Measurements from ENCODE around the gene LRP1-AS.

LRP1-AS gene

GRCh38 chr12:57160040-57160439 is 12.6 kb upstream of the LRP1-AS start:
- DNase-seq (ENCODE audit: low read depth): no peak

- no peak for DNase-seq (ENCODE audit: low read depth)
Measured at GRCh38 chr12:57159311-57159710, 11.9 kb upstream of the LRP1-AS start.

- no peak for DNase-seq (ENCODE audit: low read depth)
Measured at GRCh38 chr12:57158665-57159064, 11.2 kb upstream of the LRP1-AS start.

- DNase-seq (ENCODE audit: low read depth): no peak
Measured at GRCh38 chr12:57158186-57158585, 10.8 kb upstream of the LRP1-AS start.

- no peak for DNase-seq (ENCODE audit: low read depth)
Measured at GRCh38 chr12:57157588-57158173, 10.3 kb upstream of the LRP1-AS start.

DNA sequence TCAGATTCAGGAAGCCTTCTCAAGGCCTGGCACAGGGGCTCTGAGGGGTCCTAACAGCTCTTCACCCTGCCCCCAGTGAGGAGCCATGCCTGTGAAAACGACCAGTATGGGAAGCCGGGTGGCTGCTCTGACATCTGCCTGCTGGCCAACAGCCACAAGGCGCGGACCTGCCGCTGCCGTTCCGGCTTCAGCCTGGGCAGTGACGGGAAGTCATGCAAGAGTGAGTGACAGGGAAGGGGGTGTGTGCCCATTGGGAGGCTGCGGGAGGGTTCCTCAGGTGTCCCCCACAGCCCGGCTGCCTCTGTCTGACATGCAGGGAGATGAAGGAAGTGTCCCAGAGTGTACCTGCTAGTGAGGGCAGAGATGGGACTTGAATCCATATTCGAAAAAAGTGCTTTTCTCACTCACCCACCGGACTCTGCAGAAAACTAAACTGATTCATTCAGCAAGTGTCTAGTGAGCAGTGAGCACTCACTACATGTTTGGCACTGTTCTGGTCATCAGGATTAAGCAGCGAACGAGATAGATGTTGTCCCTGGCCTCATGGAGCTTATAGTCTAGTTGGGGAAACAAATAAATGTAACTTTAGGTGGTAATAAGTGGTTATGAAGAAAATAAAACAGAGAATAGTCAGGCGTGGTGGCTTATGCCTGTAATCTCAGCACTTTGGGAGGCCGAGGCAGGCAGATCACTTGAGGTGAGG is 9.4 kb upstream of the LRP1-AS start:
- no peak for DNase-seq (ENCODE audit: low read depth)

DNA sequence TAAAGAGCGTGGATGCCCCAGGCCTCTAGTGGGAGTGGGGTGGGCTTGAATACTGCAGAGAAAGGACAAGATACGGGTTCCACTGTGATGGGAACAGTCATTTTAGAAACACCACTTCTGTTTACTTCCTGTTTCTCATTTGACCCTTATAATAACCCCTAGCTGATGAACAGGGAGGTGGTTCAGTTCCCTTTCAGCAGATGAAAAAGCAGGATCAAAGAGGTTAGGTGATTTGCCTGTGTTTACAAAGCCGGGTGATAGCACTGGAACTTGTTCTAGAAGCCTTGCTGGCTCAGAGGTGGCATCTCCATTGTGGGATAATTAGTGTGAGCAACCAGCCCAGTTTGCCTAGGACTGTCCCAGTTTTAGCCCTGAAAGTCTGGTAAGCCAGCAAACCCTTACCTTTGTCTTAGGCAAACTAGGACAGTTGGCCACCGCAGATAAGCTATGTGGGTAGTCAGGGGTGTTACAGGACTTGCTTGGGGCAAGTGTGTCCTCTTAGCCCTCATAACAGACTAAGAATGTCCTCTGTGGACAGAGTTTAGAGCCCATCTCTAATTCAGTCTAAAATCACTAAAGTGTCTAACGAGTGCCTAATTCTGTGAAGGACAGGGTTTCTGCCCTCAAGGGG is 7.5 kb upstream of the LRP1-AS start:
- DNase-seq (ENCODE audit: low read depth): no peak

DNA sequence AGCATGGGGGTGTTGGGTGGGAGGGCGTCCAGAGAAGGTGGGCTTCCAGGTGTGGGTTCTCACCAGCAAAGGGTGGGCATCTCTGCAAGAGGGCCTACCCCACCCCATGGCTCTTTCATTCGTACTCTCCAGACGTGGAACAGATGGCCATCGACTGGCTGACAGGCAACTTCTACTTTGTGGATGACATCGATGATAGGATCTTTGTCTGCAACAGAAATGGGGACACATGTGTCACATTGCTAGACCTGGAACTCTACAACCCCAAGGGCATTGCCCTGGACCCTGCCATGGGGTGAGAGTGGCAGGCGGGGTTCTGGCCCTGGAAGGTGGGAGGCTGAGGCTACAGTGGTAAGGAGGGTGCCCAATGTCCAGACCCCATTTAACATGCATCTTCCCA is 6.7 kb upstream of the LRP1-AS start:
- DNase-seq (ENCODE audit: low read depth): no peak

- no peak for DNase-seq (ENCODE audit: low read depth)
Measured at GRCh38 chr12:57153415-57153997, 6.1 kb upstream of the LRP1-AS start.

DNA sequence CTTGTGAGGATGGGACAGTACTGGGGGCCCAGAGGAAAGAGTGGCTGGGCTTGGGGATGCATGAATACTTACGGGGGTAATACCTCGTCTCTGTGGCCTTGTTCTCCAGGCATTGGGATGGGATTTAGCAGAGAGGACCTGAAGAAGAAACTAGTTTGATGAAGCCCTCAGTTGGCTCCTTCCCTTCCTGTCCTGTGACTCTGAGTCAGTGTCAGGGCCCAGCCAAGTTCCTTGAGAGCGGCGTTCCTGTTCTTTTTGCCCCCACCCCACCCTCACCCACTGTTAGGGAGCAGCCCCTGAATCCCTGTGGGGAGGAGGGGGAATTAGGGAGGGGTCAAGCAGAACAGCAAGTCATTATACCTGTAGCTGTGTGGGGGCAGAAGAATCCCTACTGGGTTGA is 5.2 kb upstream of the LRP1-AS start:
- peak; percentile 60 for DNase-seq (ENCODE audit: low read depth)

DNA sequence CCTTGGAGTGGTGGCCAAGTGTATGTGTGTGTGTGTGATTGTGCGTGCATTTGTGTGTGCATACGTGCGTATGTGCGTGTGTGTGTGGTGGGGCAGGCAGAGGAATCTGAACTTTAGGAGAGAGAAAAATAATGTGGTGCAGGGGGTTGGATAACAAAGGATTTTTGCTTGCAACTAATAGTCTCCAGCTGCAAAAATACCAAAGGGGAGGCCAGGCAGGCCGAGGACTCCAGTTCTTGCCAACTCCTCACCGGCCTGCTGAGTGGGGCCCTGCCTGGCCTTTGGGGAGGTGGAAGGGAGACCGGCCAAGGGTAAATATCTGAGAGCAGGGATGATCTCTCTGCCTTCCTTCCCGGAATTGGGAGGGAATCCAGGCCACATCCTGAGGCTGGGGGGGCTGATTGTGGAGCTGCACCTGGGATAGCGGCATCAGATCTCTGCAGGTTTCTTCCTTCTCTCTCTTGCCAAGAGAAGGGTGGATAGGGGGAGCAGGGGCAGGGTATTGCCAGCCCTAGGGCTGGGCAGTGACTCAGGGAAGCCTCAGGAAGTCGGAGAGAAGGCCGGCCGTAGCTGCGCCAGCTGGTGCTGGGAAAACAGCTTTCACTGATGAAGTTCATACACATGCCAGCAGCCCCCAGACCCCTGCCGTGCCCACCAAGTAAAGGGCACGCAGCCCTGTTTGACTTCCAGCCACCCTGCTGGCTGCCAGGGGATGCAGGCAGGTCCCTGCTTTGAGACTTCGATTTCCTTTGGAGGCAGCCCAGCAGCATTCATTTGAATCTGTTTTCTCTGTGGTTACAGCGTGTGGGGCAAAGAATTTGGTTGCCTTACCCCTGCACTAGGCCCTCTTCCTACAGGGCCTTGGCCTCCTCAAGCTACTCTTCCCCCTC is 4.6 kb upstream of the LRP1-AS start:
- peak; percentile 81 for DNase-seq (ENCODE audit: low read depth)

GRCh38 chr12:57150400-57151000 is 3.1 kb upstream of the LRP1-AS start:
- no peak for DNase-seq (ENCODE audit: low read depth)

DNA sequence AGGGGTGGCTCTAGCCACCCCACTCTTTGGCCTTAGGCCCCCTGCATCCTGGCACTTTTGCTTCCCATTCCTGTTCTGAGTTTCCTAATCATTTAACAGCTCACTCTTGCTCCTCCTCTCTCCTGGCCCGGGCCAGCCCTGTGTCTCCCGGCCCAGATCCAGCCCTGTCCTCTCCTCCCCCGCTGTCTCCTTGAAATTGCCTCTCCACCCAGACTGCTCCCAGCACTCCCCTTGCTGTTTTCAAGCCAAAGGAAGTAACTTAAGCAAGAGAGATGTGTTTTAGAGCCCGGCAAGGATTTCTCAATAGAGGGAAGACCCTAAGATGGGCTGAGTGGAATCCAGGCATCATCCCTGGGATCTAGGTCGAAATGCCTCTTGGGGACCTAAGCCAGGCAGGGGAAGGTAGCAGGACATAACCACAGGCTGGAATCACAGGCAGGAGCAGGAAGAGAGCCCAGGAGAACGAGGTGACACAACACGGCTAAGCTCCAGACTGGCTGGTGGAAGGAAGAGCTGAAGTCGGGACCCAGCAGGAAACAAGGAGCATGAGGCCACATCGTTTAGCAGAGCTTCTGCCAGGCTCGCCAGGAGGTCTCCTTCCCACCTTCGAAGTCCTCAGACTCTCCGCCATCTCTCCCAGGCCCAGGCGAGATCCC is 2.0 kb upstream of the LRP1-AS start:
- peak; percentile 79 for DNase-seq (ENCODE audit: low read depth)

DNA sequence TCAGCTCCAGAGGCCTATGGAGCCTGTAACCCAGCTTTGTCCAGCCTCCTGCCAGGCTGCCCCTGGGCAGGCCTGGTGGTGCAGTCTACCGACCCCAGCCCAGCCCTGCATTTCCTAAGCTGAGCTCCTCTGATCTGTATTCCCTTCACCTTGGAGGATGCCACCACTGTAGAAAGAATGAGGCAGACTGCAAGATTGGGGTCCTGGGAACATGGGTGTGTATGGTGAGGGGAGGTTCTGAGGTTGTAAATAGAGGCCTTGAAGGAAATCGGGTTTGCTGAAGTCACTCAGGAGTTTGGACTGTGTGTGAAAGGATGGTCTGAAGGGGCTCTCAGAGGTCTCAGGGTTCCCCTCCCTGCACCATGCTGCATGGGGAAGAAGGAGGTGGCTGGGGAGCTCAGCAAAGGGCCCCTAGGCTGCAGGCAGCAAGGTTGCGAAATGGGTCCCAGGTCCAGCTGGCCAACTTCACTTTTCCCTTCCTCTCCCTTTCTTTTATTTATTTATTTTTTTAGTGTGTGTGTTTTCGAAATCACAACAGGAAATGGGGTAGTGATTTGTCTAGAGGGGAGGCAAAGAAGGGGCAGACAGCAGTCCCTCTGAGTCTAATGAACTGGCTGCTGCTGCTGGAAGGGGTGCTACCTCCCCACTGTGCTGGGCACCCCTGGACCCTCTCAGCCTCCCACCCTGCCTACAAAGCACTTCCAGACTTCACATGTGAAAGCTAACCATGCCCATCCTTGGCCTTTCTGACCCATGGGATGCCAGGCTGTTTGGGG is 1.2 kb upstream of the LRP1-AS start:
- DNase-seq (ENCODE audit: low read depth): peak; percentile 83

DNA sequence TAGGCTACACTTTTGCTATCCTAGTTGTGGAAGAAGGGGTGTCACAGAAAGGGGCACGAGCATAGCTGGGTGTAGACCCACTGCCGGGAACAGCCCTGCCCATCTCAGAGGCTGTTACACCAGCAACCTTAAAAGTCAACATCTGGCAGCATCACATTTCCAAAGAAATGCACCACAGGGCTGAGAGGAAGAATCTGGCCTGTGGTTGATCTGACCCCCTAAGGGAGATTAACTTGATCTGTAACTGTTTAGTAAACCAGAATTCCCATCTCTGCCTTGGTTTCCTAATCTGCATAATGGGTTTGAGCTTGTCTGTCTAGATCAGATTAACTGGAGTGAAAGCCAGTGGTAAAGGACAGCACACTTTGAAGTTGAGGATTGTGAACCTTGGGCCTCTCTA is 1.3 kb downstream of the LRP1-AS start:
- DNase-seq (ENCODE audit: low read depth): peak; percentile 28

GRCh38 chr12:57145460-57146059 is 1.9 kb downstream of the LRP1-AS start:
- DNase-seq (ENCODE audit: low read depth): peak; percentile 28

- DNase-seq (ENCODE audit: low read depth): no peak
Measured at GRCh38 chr12:57143454-57143853, 4.0 kb downstream of the LRP1-AS start.

GRCh38 chr12:57142727-57143126 is 4.7 kb downstream of the LRP1-AS start:
- DNase-seq (ENCODE audit: low read depth): no peak

DNA sequence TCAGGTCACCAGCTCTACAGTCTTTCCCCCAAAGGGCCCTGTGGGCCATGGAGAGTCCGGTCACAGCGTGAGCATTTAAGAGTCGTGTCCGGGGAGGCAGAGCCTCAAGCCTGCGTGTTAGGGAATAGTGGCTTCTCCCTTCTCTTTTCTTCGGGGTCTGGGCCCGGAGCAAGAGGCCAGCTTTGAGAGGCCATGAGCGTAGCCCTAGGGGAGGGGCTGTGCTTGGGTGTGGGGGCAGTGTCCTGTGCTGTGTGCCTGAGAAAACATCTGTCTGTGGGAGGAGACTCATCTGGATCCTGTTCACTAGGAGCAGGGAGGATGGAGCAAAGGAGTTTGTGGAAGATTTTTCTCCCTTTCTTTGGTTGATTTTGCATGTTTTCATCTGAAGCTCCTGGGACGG is 5.3 kb downstream of the LRP1-AS start:
- no peak for DNase-seq (ENCODE audit: low read depth)

GRCh38 chr12:57141249-57141648 is 6.2 kb downstream of the LRP1-AS start:
- no peak for DNase-seq (ENCODE audit: low read depth)

All from EH (cell line).